Right atrium auricular region (tissue), 2 donors: Measurements from ENCODE around the gene TDRD7. TPM values are rescaled to one million over a fixed set of nuclear protein-coding genes. Genes with fewer than 3 reads are reported as not detected.

Experiments used
- DNase-seq: peaks from one replicate; pipeline ENCODE4 v3.0.0-alpha.2; 2019; ENCODE audit warnings: low spot score
- H3K27ac ChIP-seq, 2 donors: fragments of 200-600 bp; sonication (generic); 1 replicate in 1 of 2; 2 replicates in 1 of 2; pipeline ENCODE4 v1.5.1; 2016 to 2019
- H3K27me3 ChIP-seq, 2 donors: fragments of 200-600 bp; sonication (generic); one replicate each; pipeline versions ENCODE4 v1.5.1 to v1.6.0; 2017 to 2019
- H3K36me3 ChIP-seq: fragments of 200-600 bp; sonication (generic); one replicate; pipeline ENCODE4 v1.5.1; 2016
- H3K4me1 ChIP-seq, 2 donors: fragments of 200-600 bp; sonication (generic); one replicate each; pipeline versions ENCODE4 v1.5.1 to v1.6.0; 2017 to 2019
- H3K4me3 ChIP-seq, 2 donors: fragments of 200-600 bp; sonication (generic); 1 replicate in 1 of 2; 2 replicates in 1 of 2; pipeline ENCODE4 v1.5.1; 2017 to 2019; ENCODE audit warnings: mild to moderate bottlenecking in 1 of 2, moderate library complexity in 1 of 2
- H3K9me3 ChIP-seq, 2 donors: fragments of 200-600 bp; sonication (generic); one replicate each; pipeline ENCODE4 v1.5.1; 2019
- CTCF ChIP-seq, 2 donors: fragments of 200-600 bp; sonication (generic); IDR thresholded peaks; one replicate each; pipeline ENCODE4 v1.5.1; 2019; ENCODE audit warnings: antibody characterized with exemption in 2 of 2
- total RNA-seq, 2 donors: library from RNA; depleted of rRNA; stranded (reverse); fragments of >200 nt; gene quantifications; one replicate each; pipeline ENCODE4 v1.1.0, GENCODE V29; 2016

The TDRD7 gene
- total RNA-seq, 2 donors from 2014 or later, result 6.5 to 7.2 TPM

GRCh38 chr9:97518166-97518908 is 106.4 kb downstream of the TDRD7 start:
- TF ChIP-seq CTCF (IDR thresholded peaks at IDR 0.05), result no peak
- H3K4me1 ChIP-seq, result peaks cover 0 to 92% of the 10 kb centered on the region in 2 donors

GRCh38 chr9:97518909-97519307 is 107.0 kb downstream of the TDRD7 start:
- no peak for TF ChIP-seq CTCF (IDR thresholded peaks at IDR 0.05)
- no peaks in the 10 kb centered on the region for H3K36me3 ChIP-seq
- H3K4me3 ChIP-seq, result no peak overlapping the region
- H3K9me3 ChIP-seq, result no peaks in the 10 kb centered on the region
- peaks cover 0 to 87% of the 10 kb centered on the region in 2 donors for H3K4me1 ChIP-seq
- H3K27ac ChIP-seq, result peak overlapping the region; percentile 79 to 85
- no peaks in the 10 kb centered on the region for H3K27me3 ChIP-seq
- no peak for DNase-seq

More at GRCh38 chr9:97518166-97518908, 106.4 kb downstream of the TDRD7 start:
- peaks cover 3% of the 10 kb centered on the region for H3K36me3 ChIP-seq
- no peaks in the 10 kb centered on the region for H3K9me3 ChIP-seq
- no peak for DNase-seq
- no peak overlapping the region for H3K4me3 ChIP-seq
- no peaks in the 10 kb centered on the region for H3K27me3 ChIP-seq
- peak overlapping the region; percentile 79 to 85 for H3K27ac ChIP-seq

GRCh38 chr9:97519441-97519970 is 107.6 kb downstream of the TDRD7 start:
- Histone ChIP-seq H3K36me3 (peaks cover 3% of the 10 kb centered on the region), H3K27me3 (no peaks in the 10 kb centered on the region), H3K4me1 (peaks cover 0 to 85% of the 10 kb centered on the region in 2 donors), H3K27ac (peak overlapping the region; percentile 79 to 85), H3K4me3 (no peak overlapping the region), H3K9me3 (no peaks in the 10 kb centered on the region)
- no peak for TF ChIP-seq CTCF (IDR thresholded peaks at IDR 0.05)
- no peak for DNase-seq

GRCh38 chr9:97521576-97522333 is 109.9 kb downstream of the TDRD7 start:
- TF ChIP-seq CTCF (IDR thresholded peaks at IDR 0.05), result no peak
- peak overlapping the region; percentile 79 to 85 for H3K27ac ChIP-seq
- no peak for DNase-seq
- H3K4me1 ChIP-seq, result peaks cover 0 to 63% of the 10 kb centered on the region in 2 donors
- H3K27me3 ChIP-seq, result no peaks in the 10 kb centered on the region
- H3K36me3 ChIP-seq, result peaks cover 24% of the 10 kb centered on the region
- H3K9me3 ChIP-seq, result no peaks in the 10 kb centered on the region
- H3K4me3 ChIP-seq, result no peak overlapping the region

GRCh38 chr9:97524424-97524823 is 112.5 kb downstream of the TDRD7 start:
- Histone ChIP-seq H3K4me3 (no peak overlapping the region), H3K9me3 (no peaks in the 10 kb centered on the region), H3K4me1 (peaks cover 0 to 62% of the 10 kb centered on the region in 2 donors), H3K27ac (peak overlapping the region in 1 of 2 donors; percentile 36), H3K27me3 (no peaks in the 10 kb centered on the region), H3K36me3 (peaks cover 38% of the 10 kb centered on the region)
- no peak for DNase-seq
- no peak for TF ChIP-seq CTCF (IDR thresholded peaks at IDR 0.05)
